Body of pancreas (tissue), 4 donors: ENCODE data around the gene PRKD3.
"Not testable (repeated sequence)": the region's sequence is repeated elsewhere in the genome, so short reads cannot be mapped to it uniquely, and the experiment has no call there.

Experiments
- POLR2A ChIP-seq, 3 donors: fragments of 450-650 bp; IDR thresholded peaks; one replicate each; pipeline ENCODE4 v1.6.1; 2016; ENCODE audit warnings: antibody characterized with exemption in 3 of 3, mild to moderate bottlenecking in 2 of 3
- TF ChIP-seq, protein P1 (sequence below), 7 experiments: fragments of 450-650 bp in 4 of 7; fragments of 200-600 bp in 3 of 7; sonication (generic) in 3 of 7; IDR thresholded peaks; one replicate each; pipeline ENCODE4 v1.5.1; 2016 to 2019; ENCODE audit warnings: antibody characterized with exemption in 7 of 7

- TF ChIP-seq, protein P1, sequence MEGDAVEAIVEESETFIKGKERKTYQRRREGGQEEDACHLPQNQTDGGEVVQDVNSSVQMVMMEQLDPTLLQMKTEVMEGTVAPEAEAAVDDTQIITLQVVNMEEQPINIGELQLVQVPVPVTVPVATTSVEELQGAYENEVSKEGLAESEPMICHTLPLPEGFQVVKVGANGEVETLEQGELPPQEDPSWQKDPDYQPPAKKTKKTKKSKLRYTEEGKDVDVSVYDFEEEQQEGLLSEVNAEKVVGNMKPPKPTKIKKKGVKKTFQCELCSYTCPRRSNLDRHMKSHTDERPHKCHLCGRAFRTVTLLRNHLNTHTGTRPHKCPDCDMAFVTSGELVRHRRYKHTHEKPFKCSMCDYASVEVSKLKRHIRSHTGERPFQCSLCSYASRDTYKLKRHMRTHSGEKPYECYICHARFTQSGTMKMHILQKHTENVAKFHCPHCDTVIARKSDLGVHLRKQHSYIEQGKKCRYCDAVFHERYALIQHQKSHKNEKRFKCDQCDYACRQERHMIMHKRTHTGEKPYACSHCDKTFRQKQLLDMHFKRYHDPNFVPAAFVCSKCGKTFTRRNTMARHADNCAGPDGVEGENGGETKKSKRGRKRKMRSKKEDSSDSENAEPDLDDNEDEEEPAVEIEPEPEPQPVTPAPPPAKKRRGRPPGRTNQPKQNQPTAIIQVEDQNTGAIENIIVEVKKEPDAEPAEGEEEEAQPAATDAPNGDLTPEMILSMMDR (IDR thresholded peaks at IDR 0.05): not testable (repeated sequence)
- not testable (repeated sequence) for TF ChIP-seq POLR2A (IDR thresholded peaks at IDR 0.05)
These were observed 29.8 kb downstream of the PRKD3 start for GRCh38 chr2:37294858-37295257.
